ENCODE results near the gene PUS3.

DNA sequence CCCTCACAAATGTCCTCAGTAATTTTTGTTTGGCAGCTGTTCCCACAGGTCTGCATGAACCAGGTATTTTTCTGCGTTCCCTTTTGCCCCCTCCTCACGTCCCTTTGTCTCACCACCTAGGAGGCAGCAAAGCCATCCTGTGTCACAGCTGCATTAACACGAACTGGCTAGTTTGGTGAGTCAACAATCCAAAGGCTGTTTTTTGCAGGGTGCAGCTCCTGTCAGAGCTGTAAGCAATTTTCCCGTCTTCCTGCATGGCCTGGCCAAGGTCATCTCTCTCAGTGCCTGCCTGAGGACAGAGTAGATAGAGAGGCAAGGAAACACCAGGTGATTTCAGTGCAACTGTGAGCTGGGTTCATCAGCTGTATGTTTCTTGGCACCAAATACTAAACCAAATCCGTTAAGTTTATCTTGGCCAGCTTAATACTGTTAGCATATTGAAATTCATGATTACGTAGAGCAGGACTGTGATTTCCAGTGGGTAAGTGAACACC, 22.3 kb upstream of the PUS3 start:
- TF ChIP-seq CBFB (CRISPR knock-in tag; IDR thresholded peaks at IDR 0.05; ENCODE audit: low read depth): no peak
- no peak for TF ChIP-seq ZBTB21 (CRISPR knock-in tag; IDR thresholded peaks at IDR 0.05; ENCODE audit: borderline replicate concordance)
- TF ChIP-seq, protein P1, sequence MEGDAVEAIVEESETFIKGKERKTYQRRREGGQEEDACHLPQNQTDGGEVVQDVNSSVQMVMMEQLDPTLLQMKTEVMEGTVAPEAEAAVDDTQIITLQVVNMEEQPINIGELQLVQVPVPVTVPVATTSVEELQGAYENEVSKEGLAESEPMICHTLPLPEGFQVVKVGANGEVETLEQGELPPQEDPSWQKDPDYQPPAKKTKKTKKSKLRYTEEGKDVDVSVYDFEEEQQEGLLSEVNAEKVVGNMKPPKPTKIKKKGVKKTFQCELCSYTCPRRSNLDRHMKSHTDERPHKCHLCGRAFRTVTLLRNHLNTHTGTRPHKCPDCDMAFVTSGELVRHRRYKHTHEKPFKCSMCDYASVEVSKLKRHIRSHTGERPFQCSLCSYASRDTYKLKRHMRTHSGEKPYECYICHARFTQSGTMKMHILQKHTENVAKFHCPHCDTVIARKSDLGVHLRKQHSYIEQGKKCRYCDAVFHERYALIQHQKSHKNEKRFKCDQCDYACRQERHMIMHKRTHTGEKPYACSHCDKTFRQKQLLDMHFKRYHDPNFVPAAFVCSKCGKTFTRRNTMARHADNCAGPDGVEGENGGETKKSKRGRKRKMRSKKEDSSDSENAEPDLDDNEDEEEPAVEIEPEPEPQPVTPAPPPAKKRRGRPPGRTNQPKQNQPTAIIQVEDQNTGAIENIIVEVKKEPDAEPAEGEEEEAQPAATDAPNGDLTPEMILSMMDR (IDR thresholded peaks at IDR 0.05): no peak
- no peak for TF ChIP-seq ATF3 (CRISPR knock-in tag; conservative IDR thresholded peaks at IDR 0.05)
- no peak for TF ChIP-seq MXD4 (CRISPR knock-in tag; IDR thresholded peaks at IDR 0.05; ENCODE audit: borderline replicate concordance)
- no peak for TF ChIP-seq ZNF138 (CRISPR knock-in tag; conservative IDR thresholded peaks at IDR 0.05)
- no peak for TF ChIP-seq ESRRA (CRISPR knock-in tag; IDR thresholded peaks at IDR 0.05; ENCODE audit: borderline replicate concordance)
- TF ChIP-seq GRHL2 (CRISPR knock-in tag; IDR thresholded peaks at IDR 0.05; ENCODE audit: insufficient replicate concordance, severe bottlenecking): no peak
- TF ChIP-seq NR1H2 (CRISPR knock-in tag; IDR thresholded peaks at IDR 0.05): no peak
- TF ChIP-seq, protein P2, sequence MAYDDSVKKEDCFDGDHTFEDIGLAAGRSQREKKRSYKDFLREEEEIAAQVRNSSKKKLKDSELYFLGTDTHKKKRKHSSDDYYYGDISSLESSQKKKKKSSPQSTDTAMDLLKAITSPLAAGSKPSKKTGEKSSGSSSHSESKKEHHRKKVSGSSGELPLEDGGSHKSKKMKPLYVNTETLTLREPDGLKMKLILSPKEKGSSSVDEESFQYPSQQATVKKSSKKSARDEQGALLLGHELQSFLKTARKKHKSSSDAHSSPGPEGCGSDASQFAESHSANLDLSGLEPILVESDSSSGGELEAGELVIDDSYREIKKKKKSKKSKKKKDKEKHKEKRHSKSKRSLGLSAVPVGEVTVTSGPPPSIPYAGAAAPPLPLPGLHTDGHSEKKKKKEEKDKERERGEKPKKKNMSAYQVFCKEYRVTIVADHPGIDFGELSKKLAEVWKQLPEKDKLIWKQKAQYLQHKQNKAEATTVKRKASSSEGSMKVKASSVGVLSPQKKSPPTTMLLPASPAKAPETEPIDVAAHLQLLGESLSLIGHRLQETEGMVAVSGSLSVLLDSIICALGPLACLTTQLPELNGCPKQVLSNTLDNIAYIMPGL (CRISPR knock-in tag; IDR thresholded peaks at IDR 0.05): no peak
- TF ChIP-seq SP1 (CRISPR knock-in tag; conservative IDR thresholded peaks at IDR 0.05): no peak
- TF ChIP-seq, protein P3, sequence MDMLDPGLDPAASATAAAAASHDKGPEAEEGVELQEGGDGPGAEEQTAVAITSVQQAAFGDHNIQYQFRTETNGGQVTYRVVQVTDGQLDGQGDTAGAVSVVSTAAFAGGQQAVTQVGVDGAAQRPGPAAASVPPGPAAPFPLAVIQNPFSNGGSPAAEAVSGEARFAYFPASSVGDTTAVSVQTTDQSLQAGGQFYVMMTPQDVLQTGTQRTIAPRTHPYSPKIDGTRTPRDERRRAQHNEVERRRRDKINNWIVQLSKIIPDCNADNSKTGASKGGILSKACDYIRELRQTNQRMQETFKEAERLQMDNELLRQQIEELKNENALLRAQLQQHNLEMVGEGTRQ (CRISPR knock-in tag; IDR thresholded peaks at IDR 0.05): no peak
- no peak for TF ChIP-seq NFE2L1 (CRISPR knock-in tag; IDR thresholded peaks at IDR 0.05)
